Loucy (cell line): ENCODE results near the gene DCDC2B.
"Not testable (repeated sequence)": the region's sequence is repeated elsewhere in the genome, so short reads cannot be mapped to it uniquely, and the experiment has no call there.

Experiments used
- H2AFZ ChIP-seq: fragments of 200-600 bp; sonication (generic); 2 replicates; pipeline ENCODE4 v1.6.0; 2016; ENCODE audit warnings: antibody characterized with exemption, mild to moderate bottlenecking, low read length, moderate library complexity
- H3F3A ChIP-seq: fragments of 200-600 bp; 2 replicates; pipeline ENCODE4 v1.6.0; 2016; ENCODE audit warnings: antibody characterized with exemption, low read depth, mild to moderate bottlenecking
- H3K27me3 ChIP-seq: fragments of 200-600 bp; sonication (generic); 2 replicates; pipeline ENCODE4 v1.6.1; 2014; ENCODE audit warnings: low read length, mild to moderate bottlenecking; ENCODE audit not compliant: insufficient read depth, poor library complexity, severe bottlenecking
- H3K36me3 ChIP-seq: fragments of 200-600 bp; sonication (generic); 2 replicates; pipeline ENCODE4 v1.6.1; 2016; ENCODE audit warnings: low read length; ENCODE audit not compliant: insufficient read depth
- H3K4me1 ChIP-seq: fragments of 200-600 bp; sonication (generic); 2 replicates; pipeline ENCODE4 v1.5.1; 2014; ENCODE audit warnings: low read length, mild to moderate bottlenecking; ENCODE audit not compliant: insufficient read depth, poor library complexity, severe bottlenecking
- H3K4me2 ChIP-seq: fragments of 200-600 bp; sonication (generic); 2 replicates; pipeline ENCODE4 v1.6.0; 2014; ENCODE audit warnings: antibody characterized with exemption, low read length, low read depth, mild to moderate bottlenecking; ENCODE audit not compliant: poor library complexity, severe bottlenecking
- H3K4me3 ChIP-seq: fragments of 200-600 bp; sonication (generic); 2 replicates; pipeline ENCODE4 v1.5.1; 2014; ENCODE audit warnings: low read length, mild to moderate bottlenecking, mixed read lengths; ENCODE audit not compliant: poor library complexity, severe bottlenecking
- H3K79me2 ChIP-seq: fragments of 200-600 bp; sonication (generic); 2 replicates; pipeline ENCODE4 v1.6.1; 2014; ENCODE audit warnings: low read length; ENCODE audit not compliant: insufficient read depth
- H3K9ac ChIP-seq: fragments of 200-600 bp; sonication (generic); 2 replicates; pipeline ENCODE4 v1.6.0; 2014; ENCODE audit warnings: mild to moderate bottlenecking, low read depth, low read length, moderate library complexity; ENCODE audit not compliant: poor library complexity, severe bottlenecking
- H3K9me2 ChIP-seq: fragments of 200-600 bp; sonication (generic); replicated peaks from 2 replicates; pipeline ENCODE4 v1.6.1; 2016; ENCODE audit warnings: low read depth, low read length, mixed read lengths
- H3K9me3 ChIP-seq: fragments of 200-600 bp; sonication (generic); 2 replicates; pipeline ENCODE4 v1.6.1; 2014; ENCODE audit warnings: mild to moderate bottlenecking, antibody characterized with exemption, low read length, low read depth; ENCODE audit not compliant: insufficient read depth
- H4K20me1 ChIP-seq: fragments of 200-600 bp; sonication (generic); 2 replicates; pipeline ENCODE4 v1.6.0; 2014; ENCODE audit warnings: antibody characterized with exemption, low read length, mild to moderate bottlenecking; ENCODE audit not compliant: insufficient read depth, poor library complexity, severe bottlenecking
- CTCF ChIP-seq: fragments of 200-600 bp; sonication (generic); conservative IDR thresholded peaks from 2 replicates; pipeline ENCODE4 v1.5.1; 2014; ENCODE audit warnings: mild to moderate bottlenecking, antibody characterized with exemption, low read length
- EZH2phosphoT487 ChIP-seq: fragments of 200-600 bp; IDR thresholded peaks from 2 replicates; pipeline ENCODE4 v1.6.1; 2018; ENCODE audit warnings: antibody characterized with exemption, mild to moderate bottlenecking, moderate library complexity, borderline replicate concordance

DCDC2B gene

GRCh38 chr1:32208891-32209328 lies at the start of gene DCDC2B:
Gene DCDC2B, plus strand, starts transcription at chr1:32209089. Its CDS starts 5 bp downstream, at chr1:32209094.
- Histone ChIP-seq H3F3A (no peaks in the 10 kb centered on the region; the same call in 1 of the 2 replicates), H3K27me3 (no peaks in the 10 kb centered on the region), H3K79me2 (no peaks in the 10 kb centered on the region), H4K20me1 (no peaks in the 10 kb centered on the region), H3K9me3 (no peaks in the 10 kb centered on the region), H3K9me2 (no peaks in the 10 kb centered on the region), H3K36me3 (no peaks in the 10 kb centered on the region), H3K9ac (no peak within 1 kb of the TSS), H3K4me1 (peaks cover 13% of the 10 kb centered on the region), H3K4me2 (no peak within 1 kb of the TSS), H3K4me3 (no peak within 1 kb of the TSS), H2AFZ (no peak within 1 kb of the TSS)
- TF ChIP-seq CTCF (no peak), EZH2phosphoT487 (no peak)

GRCh38 chr1:32159189-32159588 lies 49.7 kb upstream of the DCDC2B start:
- Histone ChIP-seq H4K20me1 (no peaks in the 10 kb centered on the region), H3K9ac (no peak overlapping the region), H3K27me3 (no peaks in the 10 kb centered on the region), H3K4me1 (no peaks in the 10 kb centered on the region), H3K79me2 (peaks cover 6% of the 10 kb centered on the region; the same call in 1 of the 2 replicates), H3K9me2 (no peaks in the 10 kb centered on the region), H3K4me2 (no peak overlapping the region), H3K9me3 (no peaks in the 10 kb centered on the region), H3K36me3 (peaks cover 85% of the 10 kb centered on the region), H3F3A (no peaks in the 10 kb centered on the region), H2AFZ (no peak overlapping the region), H3K4me3 (no peak overlapping the region)
- TF ChIP-seq EZH2phosphoT487 (no peak), CTCF (no peak)

GRCh38 chr1:32163405-32163804 lies 45.5 kb upstream of the DCDC2B start:
- no peak overlapping the region for H3K9ac ChIP-seq
- H4K20me1 ChIP-seq: no peaks in the 10 kb centered on the region
- no peak overlapping the region for H2AFZ ChIP-seq
- no peaks in the 10 kb centered on the region for H3F3A ChIP-seq
- H3K9me2 ChIP-seq: no peaks in the 10 kb centered on the region
- no peaks in the 10 kb centered on the region for H3K9me3 ChIP-seq
- H3K4me3 ChIP-seq: no peak overlapping the region
- H3K4me2 ChIP-seq: no peak overlapping the region
- no peaks in the 10 kb centered on the region for H3K4me1 ChIP-seq
- no peaks in the 10 kb centered on the region for H3K27me3 ChIP-seq
- no peak for TF ChIP-seq CTCF
- TF ChIP-seq EZH2phosphoT487: no peak
- peaks cover 74% of the 10 kb centered on the region for H3K36me3 ChIP-seq
- H3K79me2 ChIP-seq: no peaks in the 10 kb centered on the region

- not testable (repeated sequence) for H3K9ac ChIP-seq, H2AFZ ChIP-seq, H3K4me2 ChIP-seq, H3K27me3 ChIP-seq, H4K20me1 ChIP-seq, H3K9me2 ChIP-seq, H3K9me3 ChIP-seq, H3K79me2 ChIP-seq, H3F3A ChIP-seq, H3K4me3 ChIP-seq, H3K4me1 ChIP-seq
- H3K36me3 ChIP-seq: peaks cover 67% of the 10 kb centered on the region; the same call in 1 of the 2 replicates
Observed at GRCh38 chr1:32165633-32166032, 43.3 kb upstream of the DCDC2B start.
